ENCODE data around the gene HINFP.

Gene HINFP

GRCh38 chr11:119155733-119156492 is 34.5 kb downstream of the HINFP start:
- TF ChIP-seq CTCF (IDR thresholded peaks at IDR 0.05; ENCODE audit: insufficient read depth, low read depth, low read length, missing control alignments), result no peak
- no peak overlapping the region for H3K4me3 ChIP-seq (ENCODE audit: low read length)
- DNase-seq (ENCODE audit: low read depth), result no peak

GRCh38 chr11:119156496-119156895 is 35.1 kb downstream of the HINFP start:
- no peak for TF ChIP-seq CTCF (IDR thresholded peaks at IDR 0.05; ENCODE audit: insufficient read depth, low read depth, low read length, missing control alignments)
- no peak overlapping the region for H3K4me3 ChIP-seq (ENCODE audit: low read length)
- no peak for DNase-seq (ENCODE audit: low read depth)

- H3K4me3 ChIP-seq (ENCODE audit: low read length), result no peak overlapping the region
- DNase-seq (ENCODE audit: low read depth), result no peak
- TF ChIP-seq CTCF (IDR thresholded peaks at IDR 0.05; ENCODE audit: insufficient read depth, low read depth, low read length, missing control alignments), result no peak
These were observed 35.7 kb downstream of the HINFP start for GRCh38 chr11:119157063-119157462.

GRCh38 chr11:119158467-119158866 is 37.1 kb downstream of the HINFP start:
- no peak for TF ChIP-seq CTCF (IDR thresholded peaks at IDR 0.05; ENCODE audit: insufficient read depth, low read depth, low read length, missing control alignments)
- no peak for DNase-seq (ENCODE audit: low read depth)
- no peak overlapping the region for H3K4me3 ChIP-seq (ENCODE audit: low read length)

- no peak for DNase-seq (ENCODE audit: low read depth)
- H3K4me3 ChIP-seq (ENCODE audit: low read length), result no peak overlapping the region
- TF ChIP-seq CTCF (IDR thresholded peaks at IDR 0.05; ENCODE audit: insufficient read depth, low read depth, low read length, missing control alignments), result no peak
These were observed 38.8 kb downstream of the HINFP start for GRCh38 chr11:119160151-119160550.

GRCh38 chr11:119161871-119162270 is 40.5 kb downstream of the HINFP start:
- no peak overlapping the region for H3K4me3 ChIP-seq (ENCODE audit: low read length)
- TF ChIP-seq CTCF (IDR thresholded peaks at IDR 0.05; ENCODE audit: insufficient read depth, low read depth, low read length, missing control alignments), result no peak
- no peak for DNase-seq (ENCODE audit: low read depth)
